GM10266 (cell line): ENCODE data around the gene PTPRF.

ENCODE experiments used
- DNase-seq: peaks from one replicate; pipeline ENCODE4 v3.0.0; 2012; ENCODE audit errors: extremely low spot score
- TF ChIP-seq, protein P1 (sequence below): IDR thresholded peaks from 2 replicates; pipeline ENCODE4 v1.5.1; 2012; ENCODE audit warnings: mild to moderate bottlenecking, low read depth; ENCODE audit not compliant: control insufficient read depth, insufficient read depth; ENCODE audit errors: missing control alignments

The PTPRF gene

DNA sequence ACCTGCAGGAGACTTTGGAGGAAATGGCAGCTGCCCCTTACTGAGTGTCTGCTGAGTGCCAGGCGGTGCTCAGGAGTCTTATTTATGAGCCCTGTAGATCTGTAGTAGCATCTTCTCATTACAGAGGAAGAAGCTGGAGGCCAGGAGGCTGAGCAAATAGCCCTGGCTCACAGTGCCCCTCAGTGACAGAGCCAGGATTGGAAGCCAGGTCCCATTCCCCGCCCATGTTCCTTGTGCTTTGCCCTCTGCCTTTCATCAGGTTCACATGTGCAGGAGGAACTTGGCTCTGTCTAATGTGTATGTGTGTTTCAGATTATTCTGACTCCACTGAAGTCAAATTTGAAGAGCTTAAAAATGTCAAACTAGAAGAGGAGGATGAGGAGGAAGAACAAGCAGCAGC lies 140.5 kb downstream of the PTPRF start:
- TF ChIP-seq, protein P1, sequence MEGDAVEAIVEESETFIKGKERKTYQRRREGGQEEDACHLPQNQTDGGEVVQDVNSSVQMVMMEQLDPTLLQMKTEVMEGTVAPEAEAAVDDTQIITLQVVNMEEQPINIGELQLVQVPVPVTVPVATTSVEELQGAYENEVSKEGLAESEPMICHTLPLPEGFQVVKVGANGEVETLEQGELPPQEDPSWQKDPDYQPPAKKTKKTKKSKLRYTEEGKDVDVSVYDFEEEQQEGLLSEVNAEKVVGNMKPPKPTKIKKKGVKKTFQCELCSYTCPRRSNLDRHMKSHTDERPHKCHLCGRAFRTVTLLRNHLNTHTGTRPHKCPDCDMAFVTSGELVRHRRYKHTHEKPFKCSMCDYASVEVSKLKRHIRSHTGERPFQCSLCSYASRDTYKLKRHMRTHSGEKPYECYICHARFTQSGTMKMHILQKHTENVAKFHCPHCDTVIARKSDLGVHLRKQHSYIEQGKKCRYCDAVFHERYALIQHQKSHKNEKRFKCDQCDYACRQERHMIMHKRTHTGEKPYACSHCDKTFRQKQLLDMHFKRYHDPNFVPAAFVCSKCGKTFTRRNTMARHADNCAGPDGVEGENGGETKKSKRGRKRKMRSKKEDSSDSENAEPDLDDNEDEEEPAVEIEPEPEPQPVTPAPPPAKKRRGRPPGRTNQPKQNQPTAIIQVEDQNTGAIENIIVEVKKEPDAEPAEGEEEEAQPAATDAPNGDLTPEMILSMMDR, result no peak
- DNase-seq, result no peak

DNA sequence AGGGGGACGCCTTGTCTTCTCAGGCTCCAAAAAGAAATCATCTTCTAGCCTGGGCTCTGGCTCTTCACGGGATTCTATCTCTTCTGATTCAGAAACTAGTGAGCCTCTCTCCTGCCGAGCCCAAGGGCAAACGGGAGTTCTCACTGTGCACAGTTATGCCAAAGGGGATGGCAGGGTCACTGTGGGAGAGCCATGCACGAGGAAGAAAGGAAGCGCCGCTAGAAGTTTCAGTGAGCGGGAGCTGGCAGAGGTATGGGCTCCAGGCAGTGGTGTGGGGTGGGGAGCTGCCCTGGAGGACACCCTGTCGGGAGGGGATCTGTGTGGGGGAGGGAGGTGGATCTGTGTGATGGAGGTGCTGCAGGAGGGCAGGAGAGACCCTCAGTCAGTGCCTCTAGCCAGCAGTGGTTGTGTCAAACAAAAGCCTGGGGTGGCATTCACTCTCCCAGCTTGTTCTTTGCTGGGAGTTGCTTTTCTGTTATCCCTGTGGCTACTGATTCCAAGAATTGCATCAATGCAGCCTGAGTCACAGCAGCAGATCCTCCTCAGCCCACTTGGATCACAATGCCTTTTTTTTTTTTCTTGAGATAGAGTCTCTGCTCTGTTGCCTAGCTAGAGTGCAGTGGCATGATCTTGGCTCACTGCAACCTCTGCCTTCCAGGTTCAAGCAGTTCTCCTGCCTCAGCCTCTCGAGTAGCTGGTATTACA lies 141.1 kb downstream of the PTPRF start:
- TF ChIP-seq, protein P1, result no peak
- DNase-seq, result no peak

DNA sequence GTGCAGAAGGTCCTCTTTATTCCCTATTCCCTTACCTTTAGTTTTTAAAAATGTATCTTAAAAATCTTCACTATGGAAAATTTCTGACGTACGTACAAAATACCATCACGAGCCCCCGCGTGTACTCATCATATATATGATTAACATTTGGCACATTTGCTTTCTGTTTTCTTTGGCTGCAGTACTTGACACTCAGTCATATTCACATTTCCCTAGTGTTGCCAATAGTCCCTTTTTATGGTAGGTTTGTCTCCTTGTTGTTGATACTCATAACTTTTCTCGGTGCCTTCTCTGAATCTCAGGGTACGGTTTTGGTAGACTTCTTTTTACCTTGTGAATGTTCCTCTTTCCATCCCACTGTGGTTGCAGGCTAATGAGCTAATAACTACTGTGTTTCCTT lies 142.6 kb downstream of the PTPRF start:
- TF ChIP-seq, protein P1, result no peak
- no peak for DNase-seq
